Keratinocyte (primary cell): ENCODE measurements around the gene TEAD2.

Source experiments
- EZH2 ChIP-seq: IDR thresholded peaks from one replicate; pipeline ENCODE4 v1.6.1; 2012; ENCODE audit warnings: inconsistent platforms, mild to moderate bottlenecking, low read length, moderate library complexity
- TF ChIP-seq, protein P1 (sequence below), 3 experiments: IDR thresholded peaks in 1 of 3; conservative IDR thresholded peaks in 1 of 3; optimal IDR thresholded peaks in 1 of 3; 2 replicates in 2 of 3; 3 replicates in 1 of 3; pipeline versions ENCODE3 to v1.5.1; 2011; ENCODE audit warnings: low read length in 3 of 3, mild to moderate bottlenecking in 3 of 3, moderate library complexity in 2 of 3, control low read depth in 1 of 3, inconsistent platforms in 1 of 3; ENCODE audit not compliant: insufficient read depth in 2 of 3; ENCODE audit errors: extremely low read depth in 1 of 3

DNA sequence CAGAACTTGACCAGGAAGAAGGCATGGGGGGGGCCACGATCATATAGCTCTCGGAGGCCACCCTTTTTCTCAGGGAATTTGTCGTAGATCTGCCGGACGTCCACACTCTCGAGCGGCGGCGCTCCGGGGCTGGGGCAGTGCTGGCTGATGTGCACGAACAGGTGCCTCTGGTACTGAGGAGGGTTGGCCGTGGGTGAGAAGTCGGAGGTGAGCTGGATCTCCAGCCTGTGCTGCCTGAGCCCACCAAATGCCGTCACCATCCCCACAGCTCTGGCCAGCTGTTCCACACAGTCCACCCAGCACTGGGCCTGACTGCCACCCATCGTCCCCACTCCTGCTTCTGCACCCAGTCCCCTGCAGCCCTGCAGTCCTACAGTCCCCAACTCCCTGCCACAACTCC, 15.0 kb downstream of the TEAD2 start:
- TF ChIP-seq, protein P1, sequence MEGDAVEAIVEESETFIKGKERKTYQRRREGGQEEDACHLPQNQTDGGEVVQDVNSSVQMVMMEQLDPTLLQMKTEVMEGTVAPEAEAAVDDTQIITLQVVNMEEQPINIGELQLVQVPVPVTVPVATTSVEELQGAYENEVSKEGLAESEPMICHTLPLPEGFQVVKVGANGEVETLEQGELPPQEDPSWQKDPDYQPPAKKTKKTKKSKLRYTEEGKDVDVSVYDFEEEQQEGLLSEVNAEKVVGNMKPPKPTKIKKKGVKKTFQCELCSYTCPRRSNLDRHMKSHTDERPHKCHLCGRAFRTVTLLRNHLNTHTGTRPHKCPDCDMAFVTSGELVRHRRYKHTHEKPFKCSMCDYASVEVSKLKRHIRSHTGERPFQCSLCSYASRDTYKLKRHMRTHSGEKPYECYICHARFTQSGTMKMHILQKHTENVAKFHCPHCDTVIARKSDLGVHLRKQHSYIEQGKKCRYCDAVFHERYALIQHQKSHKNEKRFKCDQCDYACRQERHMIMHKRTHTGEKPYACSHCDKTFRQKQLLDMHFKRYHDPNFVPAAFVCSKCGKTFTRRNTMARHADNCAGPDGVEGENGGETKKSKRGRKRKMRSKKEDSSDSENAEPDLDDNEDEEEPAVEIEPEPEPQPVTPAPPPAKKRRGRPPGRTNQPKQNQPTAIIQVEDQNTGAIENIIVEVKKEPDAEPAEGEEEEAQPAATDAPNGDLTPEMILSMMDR (optimal IDR thresholded peaks at IDR 0.05 in 1 of 3, IDR thresholded peaks at IDR 0.05 in 1 of 3, conservative IDR thresholded peaks at IDR 0.05 in 1 of 3; ENCODE audit: extremely low read depth in 1 of 3, insufficient read depth in 2 of 3, low read length in 3 of 3) = no peak
- no peak for TF ChIP-seq EZH2
